Smooth muscle cell of the coronary artery (primary cell): ENCODE data around the gene OR6K6. TPM values are rescaled to one million over a fixed set of nuclear protein-coding genes. Genes with fewer than 3 reads are reported as not detected.

Experiments used
- total RNA-seq: library from RNA; depleted of rRNA; stranded (reverse); fragments of >200 nt; gene quantifications from 2 replicates; pipeline ENCODE4 v1.2.3, GENCODE V29; 2014; ENCODE audit warnings: low replicate concordance

The OR6K6 gene
- total RNA-seq: not detected in 2 replicates

GRCh38 chr1:158754420-158754819, at the start of gene OR6K6:
Gene OR6K6 (plus strand): TSS chr1:158754720. CDS start chr1:158754888, 168 bp downstream.

GRCh38 chr1:158720620-158721019, 33.9 kb upstream of the OR6K6 start, which contains the start of gene OR6K3:
Gene OR6K3 (minus strand): TSS chr1:158720720. CDS start chr1:158718115, 2,605 bp downstream.

GRCh38 chr1:158771950-158772866, 17.7 kb downstream of the OR6K6 start, which contains the start of gene OR6N1:
Gene OR6N1 (minus strand): TSS chr1:158772195. CDS start chr1:158766682, 5,513 bp downstream.

GRCh38 chr1:158781104-158781503, 26.6 kb downstream of the OR6K6 start, which contains the start of gene OR6N2:
Gene OR6N2 (minus strand): TSS chr1:158781204. CDS start chr1:158777635, 3,569 bp downstream.

Other genes with a start within 250 kb of the OR6K6 start
- gene OR6Y1, start 200.3 kb upstream of the OR6K6 start, total RNA-seq: not detected in 2 replicates
- not detected in 2 replicates for gene OR6P1, start 184.1 kb upstream of the OR6K6 start, total RNA-seq
- gene OR10X1, start 174.8 kb upstream of the OR6K6 start, total RNA-seq: not detected in 2 replicates
- not detected in 2 replicates for gene OR10Z1, start 149.5 kb upstream of the OR6K6 start, total RNA-seq
- gene SPTA1, start 68.0 kb upstream of the OR6K6 start, total RNA-seq: 0.12 TPM in 1 of 2 replicates, not detected in the other
- gene OR6K2, start 54.1 kb upstream of the OR6K6 start, total RNA-seq: not detected in 2 replicates
- not detected in 2 replicates for gene OR6K3, start 34.0 kb upstream of the OR6K6 start, total RNA-seq
- not detected in 2 replicates for gene OR6N1, start 17.5 kb downstream of the OR6K6 start, total RNA-seq
- gene OR6N2, start 26.5 kb downstream of the OR6K6 start, total RNA-seq: not detected in 2 replicates
- not detected in 2 replicates for gene MNDA, start 76.6 kb downstream of the OR6K6 start, total RNA-seq
- gene PYHIN1, start 176.8 kb downstream of the OR6K6 start, total RNA-seq: 0.47 TPM in 1 of 2 replicates, not detected in the other